Measurements from ENCODE around the gene LPO.

The LPO gene

DNA sequence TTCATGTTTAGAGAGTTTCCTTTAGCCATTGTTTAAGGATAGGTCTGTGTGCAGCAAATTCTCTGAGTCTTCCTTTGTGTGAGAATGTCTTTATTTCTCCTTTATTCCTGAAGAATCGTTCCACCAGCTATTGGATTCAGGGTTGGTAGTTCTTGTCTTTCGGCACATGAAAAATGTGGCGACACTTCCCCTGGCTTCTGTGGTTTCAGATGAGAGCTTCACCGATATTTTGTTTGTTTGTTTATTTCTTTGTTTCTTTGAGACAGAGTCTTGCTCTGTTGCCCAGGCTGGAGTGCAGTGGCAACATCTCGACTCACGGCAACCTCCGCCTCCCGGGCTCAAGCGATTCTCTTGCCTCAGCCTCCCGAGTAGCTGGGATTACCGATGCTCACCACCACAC, 23.8 kb downstream of the LPO start:
- Histone ChIP-seq H3K9me2 (replicated peaks; ENCODE audit: insufficient read depth, low read length) (no peaks in the 10 kb centered on the region), H3K9me3 (ENCODE audit: insufficient read depth, low read length) (no peaks in the 10 kb centered on the region), H4K20me1 (ENCODE audit: low read depth, low read length) (no peaks in the 10 kb centered on the region), H3K4me3 (ENCODE audit: insufficient read depth, low read length, poor library complexity, severe bottlenecking) (no peak overlapping the region), H3K79me2 (ENCODE audit: insufficient read depth, low read length) (no peaks in the 10 kb centered on the region), H3K9ac (ENCODE audit: low read length) (no peak overlapping the region), H3K36me3 (ENCODE audit: low read length) (no peaks in the 10 kb centered on the region), H2AFZ (ENCODE audit: low read depth, low read length, severe bottlenecking) (no peak overlapping the region), H3F3A (ENCODE audit: insufficient read depth) (no peaks in the 10 kb centered on the region), H3K4me2 (ENCODE audit: low read depth, low read length, poor library complexity, severe bottlenecking) (no peak overlapping the region), H3K27ac (ENCODE audit: low read depth, low read length) (no peak overlapping the region), H3K27me3 (ENCODE audit: low read length) (no peaks in the 10 kb centered on the region)
- no peak for TF ChIP-seq EZH2phosphoT487 (conservative IDR thresholded peaks at IDR 0.05; ENCODE audit: low read length)
- TF ChIP-seq, protein P1, sequence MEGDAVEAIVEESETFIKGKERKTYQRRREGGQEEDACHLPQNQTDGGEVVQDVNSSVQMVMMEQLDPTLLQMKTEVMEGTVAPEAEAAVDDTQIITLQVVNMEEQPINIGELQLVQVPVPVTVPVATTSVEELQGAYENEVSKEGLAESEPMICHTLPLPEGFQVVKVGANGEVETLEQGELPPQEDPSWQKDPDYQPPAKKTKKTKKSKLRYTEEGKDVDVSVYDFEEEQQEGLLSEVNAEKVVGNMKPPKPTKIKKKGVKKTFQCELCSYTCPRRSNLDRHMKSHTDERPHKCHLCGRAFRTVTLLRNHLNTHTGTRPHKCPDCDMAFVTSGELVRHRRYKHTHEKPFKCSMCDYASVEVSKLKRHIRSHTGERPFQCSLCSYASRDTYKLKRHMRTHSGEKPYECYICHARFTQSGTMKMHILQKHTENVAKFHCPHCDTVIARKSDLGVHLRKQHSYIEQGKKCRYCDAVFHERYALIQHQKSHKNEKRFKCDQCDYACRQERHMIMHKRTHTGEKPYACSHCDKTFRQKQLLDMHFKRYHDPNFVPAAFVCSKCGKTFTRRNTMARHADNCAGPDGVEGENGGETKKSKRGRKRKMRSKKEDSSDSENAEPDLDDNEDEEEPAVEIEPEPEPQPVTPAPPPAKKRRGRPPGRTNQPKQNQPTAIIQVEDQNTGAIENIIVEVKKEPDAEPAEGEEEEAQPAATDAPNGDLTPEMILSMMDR (IDR thresholded peaks at IDR 0.05; ENCODE audit: insufficient read depth, low read length, poor library complexity, severe bottlenecking): no peak

DNA sequence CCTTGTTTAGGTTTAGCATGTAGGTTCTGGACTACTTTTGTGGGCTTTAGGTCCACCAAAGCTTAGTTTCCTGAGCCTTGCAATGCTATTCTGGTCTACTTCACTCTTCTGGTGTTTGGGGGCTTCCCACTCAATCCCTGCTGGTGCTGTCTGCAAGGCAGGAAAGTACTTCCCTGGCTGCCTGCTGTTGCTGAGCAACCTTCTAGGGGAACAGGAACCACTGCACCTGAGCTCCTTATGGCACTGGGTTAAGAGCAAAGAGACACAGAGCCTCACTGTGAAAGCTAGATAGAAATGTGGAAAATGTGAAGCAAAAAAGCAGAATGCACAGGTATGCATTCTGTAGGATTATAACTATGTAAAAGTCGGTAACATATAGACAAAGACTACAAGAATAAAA, 25.4 kb downstream of the LPO start:
- no peaks in the 10 kb centered on the region for H3K79me2 ChIP-seq (ENCODE audit: insufficient read depth, low read length)
- H3K27me3 ChIP-seq (ENCODE audit: low read length): no peaks in the 10 kb centered on the region
- H2AFZ ChIP-seq (ENCODE audit: low read depth, low read length, severe bottlenecking): no peak overlapping the region
- H3K9me3 ChIP-seq (ENCODE audit: insufficient read depth, low read length): no peaks in the 10 kb centered on the region
- H3F3A ChIP-seq (ENCODE audit: insufficient read depth): no peaks in the 10 kb centered on the region
- TF ChIP-seq EZH2phosphoT487 (conservative IDR thresholded peaks at IDR 0.05; ENCODE audit: low read length): no peak
- TF ChIP-seq, protein P1 (IDR thresholded peaks at IDR 0.05; ENCODE audit: insufficient read depth, low read length, poor library complexity, severe bottlenecking): no peak
- H3K9ac ChIP-seq (ENCODE audit: low read length): no peak overlapping the region
- H3K4me2 ChIP-seq (ENCODE audit: low read depth, low read length, poor library complexity, severe bottlenecking): no peak overlapping the region
- H4K20me1 ChIP-seq (ENCODE audit: low read depth, low read length): no peaks in the 10 kb centered on the region
- H3K4me3 ChIP-seq (ENCODE audit: insufficient read depth, low read length, poor library complexity, severe bottlenecking): no peak overlapping the region
- H3K36me3 ChIP-seq (ENCODE audit: low read length): no peaks in the 10 kb centered on the region
- no peaks in the 10 kb centered on the region for H3K9me2 ChIP-seq (replicated peaks; ENCODE audit: insufficient read depth, low read length)
- no peak overlapping the region for H3K27ac ChIP-seq (ENCODE audit: low read depth, low read length)

DNA sequence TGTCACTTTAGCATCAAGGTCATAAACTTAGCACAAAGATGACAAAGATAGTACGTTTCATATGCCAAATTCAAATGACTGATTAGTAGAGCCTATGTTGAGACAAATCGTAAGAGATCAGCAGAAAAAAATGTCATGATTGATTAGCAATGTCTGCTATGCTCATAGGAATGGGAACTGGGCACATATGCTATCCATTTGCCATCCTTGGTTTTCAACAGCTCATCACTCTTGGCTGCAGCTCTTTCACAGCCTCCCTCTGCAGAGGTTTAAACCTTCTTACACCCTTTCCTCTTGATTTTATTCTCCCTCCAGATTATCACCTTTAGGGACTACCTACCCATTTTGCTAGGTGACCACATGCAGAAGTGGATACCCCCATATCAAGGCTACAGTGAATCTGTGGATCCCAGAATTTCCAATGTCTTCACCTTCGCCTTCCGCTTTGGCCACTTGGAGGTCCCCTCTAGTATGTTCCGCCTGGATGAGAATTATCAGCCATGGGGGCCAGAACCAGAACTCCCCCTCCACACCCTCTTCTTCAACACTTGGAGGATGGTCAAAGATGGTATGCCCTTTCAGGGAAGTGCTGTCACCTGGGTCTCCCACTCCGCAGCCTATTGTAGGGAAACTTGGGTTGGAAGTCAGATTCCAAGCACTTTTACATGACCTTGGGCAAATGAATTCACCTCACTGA, 26.2 kb downstream of the LPO start:
- H3K79me2 ChIP-seq (ENCODE audit: insufficient read depth, low read length): no peaks in the 10 kb centered on the region
- no peak overlapping the region for H3K9ac ChIP-seq (ENCODE audit: low read length)
- no peaks in the 10 kb centered on the region for H4K20me1 ChIP-seq (ENCODE audit: low read depth, low read length)
- no peak overlapping the region for H3K4me3 ChIP-seq (ENCODE audit: insufficient read depth, low read length, poor library complexity, severe bottlenecking)
- H3K36me3 ChIP-seq (ENCODE audit: low read length): no peaks in the 10 kb centered on the region
- H3K4me2 ChIP-seq (ENCODE audit: low read depth, low read length, poor library complexity, severe bottlenecking): no peak overlapping the region
- H3K9me2 ChIP-seq (replicated peaks; ENCODE audit: insufficient read depth, low read length): no peaks in the 10 kb centered on the region
- H3K27ac ChIP-seq (ENCODE audit: low read depth, low read length): no peak overlapping the region
- H3K9me3 ChIP-seq (ENCODE audit: insufficient read depth, low read length): no peaks in the 10 kb centered on the region
- no peaks in the 10 kb centered on the region for H3K27me3 ChIP-seq (ENCODE audit: low read length)
- TF ChIP-seq, protein P1 (IDR thresholded peaks at IDR 0.05; ENCODE audit: insufficient read depth, low read length, poor library complexity, severe bottlenecking): no peak
- TF ChIP-seq EZH2phosphoT487 (conservative IDR thresholded peaks at IDR 0.05; ENCODE audit: low read length): no peak
- H2AFZ ChIP-seq (ENCODE audit: low read depth, low read length, severe bottlenecking): no peak overlapping the region
- no peaks in the 10 kb centered on the region for H3F3A ChIP-seq (ENCODE audit: insufficient read depth)

Measured in SU-DHL-6 (cell line).